Suprapubic skin (tissue), 3 donors: ENCODE data around the gene PRKCE.

ENCODE experiments used
- EP300 ChIP-seq: sonication (generic); formaldehyde crosslinking; IDR thresholded peaks from one replicate; pipeline ENCODE4 v1.6.1; 2017; ENCODE audit warnings: antibody characterized with exemption
- POLR2A ChIP-seq, 2 donors: fragments of 450-650 bp; IDR thresholded peaks; one replicate each; pipeline ENCODE4 v1.6.1; 2017; ENCODE audit warnings: antibody characterized with exemption in 2 of 2, mild to moderate bottlenecking in 2 of 2, moderate library complexity in 2 of 2
- TF ChIP-seq, protein P1 (sequence below), 2 donors: fragments of 200-600 bp in 1 of 2; fragments of 450-650 bp in 1 of 2; sonication (generic) in 1 of 2; IDR thresholded peaks; one replicate each; pipeline ENCODE4 v1.5.1; 2016 to 2019; ENCODE audit warnings: antibody characterized with exemption in 2 of 2, mild to moderate bottlenecking in 1 of 2, moderate library complexity in 1 of 2

DNA sequence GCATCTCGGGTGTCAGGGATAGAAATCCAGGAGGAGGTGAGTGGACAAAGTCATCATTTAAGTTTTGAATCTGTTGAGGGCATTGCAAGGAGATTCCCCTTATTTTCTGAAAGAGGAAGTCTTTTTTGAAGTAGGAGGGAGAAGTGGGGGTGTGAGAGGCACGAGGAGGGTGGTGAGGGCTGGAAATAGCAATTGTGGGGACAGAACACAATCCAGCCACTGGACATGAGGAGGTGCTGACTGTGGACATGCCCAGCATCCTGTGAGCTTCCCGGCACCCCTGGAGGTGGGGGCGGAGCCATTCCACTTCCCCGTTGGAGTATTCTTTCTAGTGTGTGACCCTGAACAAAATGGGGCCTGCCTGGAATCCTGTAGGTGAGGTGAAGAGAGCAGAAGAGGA is 335.0 kb downstream of the PRKCE start:
- TF ChIP-seq, protein P1, sequence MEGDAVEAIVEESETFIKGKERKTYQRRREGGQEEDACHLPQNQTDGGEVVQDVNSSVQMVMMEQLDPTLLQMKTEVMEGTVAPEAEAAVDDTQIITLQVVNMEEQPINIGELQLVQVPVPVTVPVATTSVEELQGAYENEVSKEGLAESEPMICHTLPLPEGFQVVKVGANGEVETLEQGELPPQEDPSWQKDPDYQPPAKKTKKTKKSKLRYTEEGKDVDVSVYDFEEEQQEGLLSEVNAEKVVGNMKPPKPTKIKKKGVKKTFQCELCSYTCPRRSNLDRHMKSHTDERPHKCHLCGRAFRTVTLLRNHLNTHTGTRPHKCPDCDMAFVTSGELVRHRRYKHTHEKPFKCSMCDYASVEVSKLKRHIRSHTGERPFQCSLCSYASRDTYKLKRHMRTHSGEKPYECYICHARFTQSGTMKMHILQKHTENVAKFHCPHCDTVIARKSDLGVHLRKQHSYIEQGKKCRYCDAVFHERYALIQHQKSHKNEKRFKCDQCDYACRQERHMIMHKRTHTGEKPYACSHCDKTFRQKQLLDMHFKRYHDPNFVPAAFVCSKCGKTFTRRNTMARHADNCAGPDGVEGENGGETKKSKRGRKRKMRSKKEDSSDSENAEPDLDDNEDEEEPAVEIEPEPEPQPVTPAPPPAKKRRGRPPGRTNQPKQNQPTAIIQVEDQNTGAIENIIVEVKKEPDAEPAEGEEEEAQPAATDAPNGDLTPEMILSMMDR (IDR thresholded peaks at IDR 0.05), result no peak
- TF ChIP-seq POLR2A (IDR thresholded peaks at IDR 0.05) (no peak), EP300 (no peak)
